Caco-2 (cell line): Measurements from ENCODE around the gene ATP2C1. TPM values are rescaled to one million over a fixed set of nuclear protein-coding genes. Genes with fewer than 3 reads are reported as not detected.

Experiments used
- BruUV-seq: library from RNA; stranded (reverse); fragments of 400-500 nt; replicated peaks from 2 replicates; lab custom pipeline; 2021; lab: Mats Ljungman, UMichigan
- CTCF ChIA-PET: fragments of 300-600 bp; sonication (Branson Sonifier 250); formaldehyde crosslinking; loops from one replicate; lab custom pipeline; 2022; ENCODE audit warnings: antibody characterized with exemption; lab: Charles Lee
- POLR2A ChIA-PET: fragments of 300-600 bp; sonication (Branson Sonifier 250); formaldehyde crosslinking; loops from one replicate; lab custom pipeline; 2022; ENCODE audit warnings: antibody characterized with exemption; lab: Charles Lee
- DNase-seq, 2 experiments: peaks; one replicate each; pipeline versions ENCODE4 v3.0.0 to v3.0.0-alpha.2; 2020 to 2022
- H3K27me3 ChIP-seq: replicated peaks from 2 replicates; pipeline ENCODE4 v1.6.0; 2011; ENCODE audit warnings: low read length; ENCODE audit not compliant: control insufficient read depth, insufficient read depth
- H3K36me3 ChIP-seq: 2 replicates; pipeline ENCODE4 v1.5.1; 2011; ENCODE audit warnings: low read length; ENCODE audit not compliant: control insufficient read depth, insufficient read depth
- H3K4me1 ChIP-seq: fragments of 250-450 bp; sonication (Bioruptor Pico); 2 replicates; pipeline ENCODE4 v1.5.1; 2020; ENCODE audit warnings: mild to moderate bottlenecking
- H3K4me3 ChIP-seq: 2 replicates; pipeline ENCODE4 v1.5.1; 2011; ENCODE audit warnings: low read depth, mild to moderate bottlenecking, control low read depth, low read length
- H3K9me3 ChIP-seq: fragments of 250-450 bp; sonication (Bioruptor Pico); 2 replicates; pipeline ENCODE4 v1.5.1; 2020; ENCODE audit warnings: mild to moderate bottlenecking, moderate library complexity
- H3K27ac Mint-ChIP-seq: one replicate; pipeline ENCODE4 v1.8.0; 2022; ENCODE audit warnings: mixed read lengths; ENCODE audit not compliant: unreplicated experiment
- H3K27me3 Mint-ChIP-seq: one replicate; pipeline ENCODE4 v1.8.0; 2022; ENCODE audit warnings: mixed read lengths; ENCODE audit not compliant: insufficient read depth, unreplicated experiment
- H3K36me3 Mint-ChIP-seq: one replicate; pipeline ENCODE4 v1.8.0; 2022; ENCODE audit warnings: mild to moderate bottlenecking, mixed read lengths; ENCODE audit not compliant: insufficient read depth, unreplicated experiment
- H3K4me1 Mint-ChIP-seq: one replicate; pipeline ENCODE4 v1.8.0; 2022; ENCODE audit warnings: low read depth, mixed read lengths; ENCODE audit not compliant: unreplicated experiment
- H3K4me3 Mint-ChIP-seq: one replicate; pipeline ENCODE4 v1.8.0; 2022; ENCODE audit warnings: mild to moderate bottlenecking, moderate library complexity, mixed read lengths; ENCODE audit not compliant: unreplicated experiment
- H3K9me3 Mint-ChIP-seq: one replicate; pipeline ENCODE4 v1.8.0; 2022; ENCODE audit warnings: mixed read lengths; ENCODE audit not compliant: unreplicated experiment
- intact Hi-C: fragments of 100-400 bp; cut with micrococcal nuclease; formaldehyde crosslinking; loops from one replicate; pipeline ENCODE4 v1.10.0; 2022; ENCODE audit not compliant: unreplicated experiment
- total RNA-seq: library from RNA; stranded (reverse); gene quantifications from 2 replicates; pipeline ENCODE4 v1.2.3, GENCODE V29; 2022
- TF ChIP-seq, protein P1 (sequence below), 2 experiments: fragments of 200-600 bp in 1 of 2; IDR thresholded peaks; 1 replicate in 1 of 2; 2 replicates in 1 of 2; pipeline versions ENCODE4 v1.5.1 to v1.8.0; 2011 to 2022; ENCODE audit warnings: antibody characterized with exemption in 1 of 2, control low read depth in 1 of 2, inconsistent platforms in 1 of 2, low read depth in 1 of 2, low read length in 1 of 2, mild to moderate bottlenecking in 1 of 2, moderate library complexity in 1 of 2; ENCODE audit not compliant: insufficient read depth in 1 of 2, severe bottlenecking in 1 of 2, unreplicated experiment in 1 of 2

ATP2C1 gene
- total RNA-seq, 1 experiment from 2014 or later: 64.9 TPM

DNA sequence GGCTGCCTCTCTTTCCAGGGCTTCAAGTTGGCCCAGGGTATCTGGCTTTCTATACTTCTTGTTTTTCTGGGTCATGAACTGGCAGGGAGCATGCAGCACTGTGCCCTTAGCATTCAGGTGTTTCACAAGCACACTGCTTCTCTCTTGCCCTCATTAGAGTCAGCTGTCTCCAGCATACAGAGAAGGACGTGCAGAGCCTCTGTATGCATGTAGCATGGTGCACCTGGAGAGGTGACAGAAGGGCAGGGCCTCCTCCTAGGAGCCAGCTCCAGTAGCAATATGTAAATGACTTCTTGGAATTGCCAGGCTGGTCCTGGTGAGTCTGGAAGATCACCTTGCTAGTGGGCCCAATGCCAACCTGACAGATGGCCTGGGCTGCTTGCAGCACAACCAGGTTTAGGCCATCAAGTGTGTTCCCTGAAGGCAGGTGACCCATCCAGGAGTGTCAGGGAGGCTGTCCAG lies 44.8 kb upstream of the ATP2C1 start:
- Histone ChIP-seq H3K4me3 (no peak overlapping the region), H3K36me3 (no peaks in the 10 kb centered on the region), H3K4me1 (no peaks in the 10 kb centered on the region), H3K9me3 (no peaks in the 10 kb centered on the region), H3K27me3 (no peaks in the 10 kb centered on the region)
- Mint-ChIP-seq H3K9me3 (no peaks in the 10 kb centered on the region), H3K4me3 (no peak overlapping the region), H3K27ac (no peak overlapping the region), H3K4me1 (no peaks in the 10 kb centered on the region), H3K27me3 (peaks cover 4% of the 10 kb centered on the region), H3K36me3 (no peaks in the 10 kb centered on the region)
- DNase-seq: no peak
- TF ChIP-seq, protein P1, sequence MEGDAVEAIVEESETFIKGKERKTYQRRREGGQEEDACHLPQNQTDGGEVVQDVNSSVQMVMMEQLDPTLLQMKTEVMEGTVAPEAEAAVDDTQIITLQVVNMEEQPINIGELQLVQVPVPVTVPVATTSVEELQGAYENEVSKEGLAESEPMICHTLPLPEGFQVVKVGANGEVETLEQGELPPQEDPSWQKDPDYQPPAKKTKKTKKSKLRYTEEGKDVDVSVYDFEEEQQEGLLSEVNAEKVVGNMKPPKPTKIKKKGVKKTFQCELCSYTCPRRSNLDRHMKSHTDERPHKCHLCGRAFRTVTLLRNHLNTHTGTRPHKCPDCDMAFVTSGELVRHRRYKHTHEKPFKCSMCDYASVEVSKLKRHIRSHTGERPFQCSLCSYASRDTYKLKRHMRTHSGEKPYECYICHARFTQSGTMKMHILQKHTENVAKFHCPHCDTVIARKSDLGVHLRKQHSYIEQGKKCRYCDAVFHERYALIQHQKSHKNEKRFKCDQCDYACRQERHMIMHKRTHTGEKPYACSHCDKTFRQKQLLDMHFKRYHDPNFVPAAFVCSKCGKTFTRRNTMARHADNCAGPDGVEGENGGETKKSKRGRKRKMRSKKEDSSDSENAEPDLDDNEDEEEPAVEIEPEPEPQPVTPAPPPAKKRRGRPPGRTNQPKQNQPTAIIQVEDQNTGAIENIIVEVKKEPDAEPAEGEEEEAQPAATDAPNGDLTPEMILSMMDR (IDR thresholded peaks at IDR 0.05; ENCODE audit: insufficient read depth in 1 of 2, low read depth in 1 of 2, low read length in 1 of 2, severe bottlenecking in 1 of 2, unreplicated experiment in 1 of 2): no peak
- no TSS peak for BruUV-seq
- ChIA-PET POLR2A (no interaction called here), CTCF (no interaction called here)
- intact Hi-C loops: no loop called here

DNA sequence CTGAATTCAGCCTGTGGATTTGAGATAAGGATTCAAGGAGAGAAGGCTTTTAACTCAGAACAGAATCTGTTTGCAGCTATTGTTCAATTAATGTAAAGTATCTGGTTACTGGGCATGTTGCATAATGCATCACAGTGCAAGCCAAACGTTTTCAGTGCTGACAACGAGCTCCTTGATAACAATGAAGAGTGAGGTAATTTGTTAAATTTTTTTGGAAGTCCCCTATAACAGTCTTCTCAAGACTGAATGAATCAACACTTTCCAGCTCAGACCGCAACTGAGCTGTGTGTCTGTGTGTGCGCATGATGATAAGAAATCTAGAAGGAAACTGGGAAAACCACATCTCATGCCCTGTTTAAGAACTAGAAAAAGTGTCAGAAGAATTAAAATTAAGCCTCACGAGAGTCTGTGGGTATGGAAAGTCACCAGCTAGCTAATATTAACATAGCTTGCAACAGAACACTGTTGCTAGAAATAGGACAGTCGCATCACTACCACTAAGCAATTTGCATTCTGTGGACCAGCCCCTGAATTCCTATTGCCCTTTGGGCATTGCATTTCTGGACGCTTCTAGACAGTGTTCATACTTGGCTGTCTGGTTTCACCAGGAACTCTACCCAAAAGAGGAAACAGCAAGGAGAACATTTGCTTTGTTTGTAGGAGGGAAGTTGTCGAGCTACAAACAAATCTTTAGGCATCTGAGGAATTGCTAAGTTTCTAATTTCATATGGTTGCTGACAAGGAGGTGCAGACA lies 43.7 kb upstream of the ATP2C1 start:
- Mint-ChIP-seq H3K4me3 (no peak overlapping the region), H3K27ac (no peak overlapping the region)
- H3K4me3 ChIP-seq: no peak overlapping the region

GRCh38 chr3:130850843-130851242 lies 43.0 kb upstream of the ATP2C1 start:
- no peaks in the 10 kb centered on the region for H3K36me3 ChIP-seq
- H3K27me3 ChIP-seq: no peaks in the 10 kb centered on the region
- TF ChIP-seq, protein P1 (IDR thresholded peaks at IDR 0.05; ENCODE audit: insufficient read depth in 1 of 2, low read depth in 1 of 2, low read length in 1 of 2, severe bottlenecking in 1 of 2, unreplicated experiment in 1 of 2): no peak
- Mint-ChIP-seq H3K27me3 (no peaks in the 10 kb centered on the region), H3K4me1 (no peaks in the 10 kb centered on the region), H3K9me3 (no peaks in the 10 kb centered on the region), H3K4me3 (no peak overlapping the region), H3K36me3 (no peaks in the 10 kb centered on the region), H3K27ac (no peak overlapping the region)
- no peaks in the 10 kb centered on the region for H3K4me1 ChIP-seq
- H3K9me3 ChIP-seq: no peaks in the 10 kb centered on the region
- no peak overlapping the region for H3K4me3 ChIP-seq
- BruUV-seq: no TSS peak
- DNase-seq: no peak
- POLR2A ChIA-PET: no interaction called here
- intact Hi-C loops: no loop called here
- CTCF ChIA-PET: no interaction called here

More for the DNA sequence above, 43.7 kb upstream of the ATP2C1 start:
- no peaks in the 10 kb centered on the region for H3K9me3 ChIP-seq
- H3K36me3 Mint-ChIP-seq: no peaks in the 10 kb centered on the region
- DNase-seq: no peak
- no peaks in the 10 kb centered on the region for H3K4me1 ChIP-seq
- ChIA-PET POLR2A (no interaction called here), CTCF (no interaction called here)
- H3K9me3 Mint-ChIP-seq: no peaks in the 10 kb centered on the region
- TF ChIP-seq, protein P1 (IDR thresholded peaks at IDR 0.05; ENCODE audit: insufficient read depth in 1 of 2, low read depth in 1 of 2, low read length in 1 of 2, severe bottlenecking in 1 of 2, unreplicated experiment in 1 of 2): no peak
- no peaks in the 10 kb centered on the region for H3K4me1 Mint-ChIP-seq
- BruUV-seq: no TSS peak
- H3K27me3 Mint-ChIP-seq: peaks cover 2% of the 10 kb centered on the region
- intact Hi-C loops: no loop called here
- no peaks in the 10 kb centered on the region for H3K27me3 ChIP-seq
- H3K36me3 ChIP-seq: no peaks in the 10 kb centered on the region
